ENCODE results near the gene QSER1. TPM values are rescaled to one million over a fixed set of nuclear protein-coding genes. Genes with fewer than 3 reads are reported as not detected.

Gene QSER1
- total and polyA plus RNA-seq, 2 donors (not counting 1 experiment from before 2014, with no cell fraction given), result 9.6 to 17.2 TPM

GRCh38 chr11:32953700-32954099 is 61.1 kb downstream of the QSER1 start:
- no peak overlapping the region for H2AFZ ChIP-seq (ENCODE audit: low read length)
- H3K79me2 ChIP-seq (ENCODE audit: control insufficient read depth, insufficient read depth, low read length), result no peaks in the 10 kb centered on the region
- H4K20me1 ChIP-seq (ENCODE audit: control insufficient read depth, extremely low read depth, insufficient read depth, low read length), result no peaks in the 10 kb centered on the region
- H3K4me3 ChIP-seq (replicated peaks in 1 of 4; ENCODE audit: control extremely low read depth in 1 of 4, insufficient read depth in 1 of 4, low read depth in 3 of 4, low read length in 4 of 4), result no peak overlapping the region
- H3K27ac ChIP-seq (ENCODE audit: insufficient read depth, low read length), result no peak overlapping the region
- H3K36me3 ChIP-seq (ENCODE audit: control insufficient read depth, insufficient read depth, low read length), result peaks cover 1% of the 10 kb centered on the region
- DNase-seq (ENCODE audit: low read depth in 2 of 2), result no peak
- no peaks in the 10 kb centered on the region for H3K27me3 ChIP-seq (ENCODE audit: control insufficient read depth, insufficient read depth, low read length)
- no peaks in the 10 kb centered on the region for H3K9me3 ChIP-seq (ENCODE audit: control insufficient read depth, insufficient read depth, low read depth, low read length)
- TF ChIP-seq EZH2 (IDR thresholded peaks at IDR 0.05; ENCODE audit: low read length, missing control alignments), result no peak
- TF ChIP-seq CTCF (conservative IDR thresholded peaks at IDR 0.05 in 1 of 2, IDR thresholded peaks at IDR 0.05 in 1 of 2; ENCODE audit: low read depth in 1 of 2, low read length in 2 of 2), result no peak
- H3K9ac ChIP-seq (ENCODE audit: insufficient read depth, low read length), result no peak overlapping the region
- no peak overlapping the region for H3K4me2 ChIP-seq (ENCODE audit: extremely low read depth, insufficient read depth, low read length)
- no peaks in the 10 kb centered on the region for H3K4me1 ChIP-seq (ENCODE audit: control insufficient read depth, extremely low read depth, insufficient read depth, low read length)

- H3K27ac ChIP-seq (ENCODE audit: insufficient read depth, low read length), result no peak overlapping the region
- peak; percentile 40 to 77 for DNase-seq (ENCODE audit: low read depth in 2 of 2)
- TF ChIP-seq EZH2 (IDR thresholded peaks at IDR 0.05; ENCODE audit: low read length, missing control alignments) (no peak), CTCF (conservative IDR thresholded peaks at IDR 0.05 in 1 of 2, IDR thresholded peaks at IDR 0.05 in 1 of 2; ENCODE audit: low read depth in 1 of 2, low read length in 2 of 2) (peak in 1 of 2 donors; percentile 53)
- H3K9me3 ChIP-seq (ENCODE audit: control insufficient read depth, insufficient read depth, low read depth, low read length), result no peaks in the 10 kb centered on the region
- peaks cover 1% of the 10 kb centered on the region for H3K36me3 ChIP-seq (ENCODE audit: control insufficient read depth, insufficient read depth, low read length)
- no peaks in the 10 kb centered on the region for H3K4me1 ChIP-seq (ENCODE audit: control insufficient read depth, extremely low read depth, insufficient read depth, low read length)
- no peaks in the 10 kb centered on the region for H3K27me3 ChIP-seq (ENCODE audit: control insufficient read depth, insufficient read depth, low read length)
- no peak overlapping the region for H3K4me2 ChIP-seq (ENCODE audit: extremely low read depth, insufficient read depth, low read length)
- no peak overlapping the region for H3K9ac ChIP-seq (ENCODE audit: insufficient read depth, low read length)
- H3K4me3 ChIP-seq (replicated peaks in 1 of 4; ENCODE audit: control extremely low read depth in 1 of 4, insufficient read depth in 1 of 4, low read depth in 3 of 4, low read length in 4 of 4), result no peak overlapping the region
- no peaks in the 10 kb centered on the region for H3K79me2 ChIP-seq (ENCODE audit: control insufficient read depth, insufficient read depth, low read length)
- H2AFZ ChIP-seq (ENCODE audit: low read length), result no peak overlapping the region
- no peaks in the 10 kb centered on the region for H4K20me1 ChIP-seq (ENCODE audit: control insufficient read depth, extremely low read depth, insufficient read depth, low read length)
Measured at GRCh38 chr11:32960553-32961164, 68.0 kb downstream of the QSER1 start.

- H3K9ac ChIP-seq (ENCODE audit: insufficient read depth, low read length), result no peak overlapping the region
- H3K79me2 ChIP-seq (ENCODE audit: control insufficient read depth, insufficient read depth, low read length), result no peaks in the 10 kb centered on the region
- no peaks in the 10 kb centered on the region for H4K20me1 ChIP-seq (ENCODE audit: control insufficient read depth, extremely low read depth, insufficient read depth, low read length)
- no peak for TF ChIP-seq EZH2 (IDR thresholded peaks at IDR 0.05; ENCODE audit: low read length, missing control alignments)
- TF ChIP-seq CTCF (conservative IDR thresholded peaks at IDR 0.05 in 1 of 2, IDR thresholded peaks at IDR 0.05 in 1 of 2; ENCODE audit: low read depth in 1 of 2, low read length in 2 of 2), result no peak
- DNase-seq (ENCODE audit: low read depth in 2 of 2), result peak in 1 of 2 donors; percentile 74
- no peak overlapping the region for H3K4me2 ChIP-seq (ENCODE audit: extremely low read depth, insufficient read depth, low read length)
- H3K27me3 ChIP-seq (ENCODE audit: control insufficient read depth, insufficient read depth, low read length), result no peaks in the 10 kb centered on the region
- no peaks in the 10 kb centered on the region for H3K36me3 ChIP-seq (ENCODE audit: control insufficient read depth, insufficient read depth, low read length)
- no peak overlapping the region for H3K27ac ChIP-seq (ENCODE audit: insufficient read depth, low read length)
- no peaks in the 10 kb centered on the region for H3K9me3 ChIP-seq (ENCODE audit: control insufficient read depth, insufficient read depth, low read depth, low read length)
- H3K4me1 ChIP-seq (ENCODE audit: control insufficient read depth, extremely low read depth, insufficient read depth, low read length), result no peaks in the 10 kb centered on the region
- no peak overlapping the region for H3K4me3 ChIP-seq (replicated peaks in 1 of 4; ENCODE audit: control extremely low read depth in 1 of 4, insufficient read depth in 1 of 4, low read depth in 3 of 4, low read length in 4 of 4)
- H2AFZ ChIP-seq (ENCODE audit: low read length), result no peak overlapping the region
Measured at GRCh38 chr11:32962016-32962415, 69.4 kb downstream of the QSER1 start.
